ENCODE measurements around the gene RBBP4.
A peak's percentile ranks its signal among the peaks of the same experiment; 100 is the strongest.

The RBBP4 gene

GRCh38 chr1:32622806-32623681 is 28.0 kb upstream of the RBBP4 start:
- peaks cover 37% of the 10 kb centered on the region for H3F3A ChIP-seq (ENCODE audit: insufficient read depth, low read length)
- H3K4me1 ChIP-seq (ENCODE audit: low read length): peaks cover 45% of the 10 kb centered on the region
- no peaks in the 10 kb centered on the region for H3K36me3 ChIP-seq (replicated peaks; ENCODE audit: insufficient read depth, low read length)
- no peaks in the 10 kb centered on the region for H3K9me2 ChIP-seq (replicated peaks; ENCODE audit: insufficient read depth, low read length)
- no peaks in the 10 kb centered on the region for H4K20me1 ChIP-seq (ENCODE audit: insufficient read depth, low read length)
- peak overlapping the region; percentile 68 for H3K27ac ChIP-seq (ENCODE audit: low read length)
- peaks cover 35% of the 10 kb centered on the region for H3K79me2 ChIP-seq (ENCODE audit: low read length)
- TF ChIP-seq CTCF (IDR thresholded peaks at IDR 0.05; ENCODE audit: low read length) (no peak), EZH2 (optimal IDR thresholded peaks at IDR 0.05; ENCODE audit: low read depth, low read length) (no peak), EZH2phosphoT487 (IDR thresholded peaks at IDR 0.05; ENCODE audit: low read length) (no peak)
- H3K9me3 ChIP-seq (replicated peaks; ENCODE audit: insufficient read depth, low read length): no peaks in the 10 kb centered on the region
- peak overlapping the region; percentile 13; the same call in 1 of the 2 replicates for H3K9ac ChIP-seq (ENCODE audit: low read length)
- H2AFZ ChIP-seq (ENCODE audit: low read length): no peak overlapping the region
- H3K27me3 ChIP-seq (replicated peaks; ENCODE audit: insufficient read depth, low read length): no peaks in the 10 kb centered on the region
- H3K4me2 ChIP-seq (ENCODE audit: low read depth, low read length): peak overlapping the region; percentile 46
- DNase-seq: peak; percentile 57
- H3K4me3 ChIP-seq (ENCODE audit: low read length): no peak overlapping the region

GRCh38 chr1:32623775-32624174 is 27.2 kb upstream of the RBBP4 start:
- H3F3A ChIP-seq (ENCODE audit: insufficient read depth, low read length): peaks cover 44% of the 10 kb centered on the region
- H2AFZ ChIP-seq (ENCODE audit: low read length): no peak overlapping the region
- peak overlapping the region; percentile 46 for H3K4me2 ChIP-seq (ENCODE audit: low read depth, low read length)
- no peaks in the 10 kb centered on the region for H3K36me3 ChIP-seq (replicated peaks; ENCODE audit: insufficient read depth, low read length)
- no peak overlapping the region for H3K9ac ChIP-seq (ENCODE audit: low read length)
- H4K20me1 ChIP-seq (ENCODE audit: insufficient read depth, low read length): no peaks in the 10 kb centered on the region
- H3K27me3 ChIP-seq (replicated peaks; ENCODE audit: insufficient read depth, low read length): no peaks in the 10 kb centered on the region
- H3K27ac ChIP-seq (ENCODE audit: low read length): peak overlapping the region; percentile 68
- H3K4me1 ChIP-seq (ENCODE audit: low read length): peaks cover 49% of the 10 kb centered on the region
- no peaks in the 10 kb centered on the region for H3K9me2 ChIP-seq (replicated peaks; ENCODE audit: insufficient read depth, low read length)
- TF ChIP-seq EZH2 (optimal IDR thresholded peaks at IDR 0.05; ENCODE audit: low read depth, low read length) (no peak), EZH2phosphoT487 (IDR thresholded peaks at IDR 0.05; ENCODE audit: low read length) (no peak), CTCF (IDR thresholded peaks at IDR 0.05; ENCODE audit: low read length) (no peak)
- no peak overlapping the region for H3K4me3 ChIP-seq (ENCODE audit: low read length)
- no peaks in the 10 kb centered on the region for H3K9me3 ChIP-seq (replicated peaks; ENCODE audit: insufficient read depth, low read length)
- H3K79me2 ChIP-seq (ENCODE audit: low read length): peaks cover 35% of the 10 kb centered on the region
- peak; percentile 24 for DNase-seq

GRCh38 chr1:32626176-32626575 is 24.8 kb upstream of the RBBP4 start:
- TF ChIP-seq EZH2phosphoT487 (IDR thresholded peaks at IDR 0.05; ENCODE audit: low read length) (no peak), EZH2 (optimal IDR thresholded peaks at IDR 0.05; ENCODE audit: low read depth, low read length) (no peak), CTCF (IDR thresholded peaks at IDR 0.05; ENCODE audit: low read length) (no peak)
- H4K20me1 ChIP-seq (ENCODE audit: insufficient read depth, low read length): no peaks in the 10 kb centered on the region
- no peak overlapping the region for H3K9ac ChIP-seq (ENCODE audit: low read length)
- H3K9me3 ChIP-seq (replicated peaks; ENCODE audit: insufficient read depth, low read length): no peaks in the 10 kb centered on the region
- H3K27ac ChIP-seq (ENCODE audit: low read length): peak overlapping the region; percentile 97; the same call in 1 of the 2 replicates
- H3K79me2 ChIP-seq (ENCODE audit: low read length): peaks cover 56% of the 10 kb centered on the region
- peaks cover 59% of the 10 kb centered on the region for H3K4me1 ChIP-seq (ENCODE audit: low read length)
- no peaks in the 10 kb centered on the region for H3K36me3 ChIP-seq (replicated peaks; ENCODE audit: insufficient read depth, low read length)
- peaks cover 57% of the 10 kb centered on the region for H3F3A ChIP-seq (ENCODE audit: insufficient read depth, low read length)
- H3K4me3 ChIP-seq (ENCODE audit: low read length): no peak overlapping the region
- no peaks in the 10 kb centered on the region for H3K27me3 ChIP-seq (replicated peaks; ENCODE audit: insufficient read depth, low read length)
- H3K4me2 ChIP-seq (ENCODE audit: low read depth, low read length): no peak overlapping the region
- no peak for DNase-seq
- no peaks in the 10 kb centered on the region for H3K9me2 ChIP-seq (replicated peaks; ENCODE audit: insufficient read depth, low read length)
- H2AFZ ChIP-seq (ENCODE audit: low read length): no peak overlapping the region
